Activated naive CD4-positive, alpha-beta T cell treated with anti-CD3 and anti-CD28 coated beads for 36 hours (primary cell): Measurements from ENCODE around the gene SPIRE2. TPM values are rescaled to one million over a fixed set of nuclear protein-coding genes. Genes with fewer than 3 reads are reported as not detected.
"Not testable (repeated sequence)": the region's sequence is repeated elsewhere in the genome, so short reads cannot be mapped to it uniquely, and the experiment has no call there.

Experiments used
- CTCF ChIA-PET: fragments of 350-600 bp; sonication (Branson Sonifier 250); formaldehyde crosslinking; loops from one replicate; lab custom pipeline; 2021; ENCODE audit warnings: antibody characterized with exemption; lab: Charles Lee
- DNase-seq: peaks from one replicate; pipeline ENCODE4 v3.0.0-alpha.2; 2020
- H3K27ac Mint-ChIP-seq: one replicate; pipeline ENCODE4 v1.8.0; 2021; ENCODE audit warnings: mild to moderate bottlenecking, mixed read lengths
- H3K27me3 Mint-ChIP-seq: one replicate; pipeline ENCODE4 v1.8.0; 2021; ENCODE audit warnings: low read depth, mixed read lengths
- H3K36me3 Mint-ChIP-seq: one replicate; pipeline ENCODE4 v1.8.0; 2021; ENCODE audit warnings: low read depth, mixed read lengths
- H3K4me1 Mint-ChIP-seq: one replicate; pipeline ENCODE4 v1.8.0; 2021; ENCODE audit warnings: low read depth, mixed read lengths
- H3K4me3 Mint-ChIP-seq: one replicate; pipeline ENCODE4 v1.8.0; 2021; ENCODE audit warnings: mild to moderate bottlenecking, moderate library complexity, mixed read lengths
- H3K9me3 Mint-ChIP-seq: one replicate; pipeline ENCODE4 v1.8.0; 2021; ENCODE audit warnings: mixed read lengths
- intact Hi-C: fragments of 100-400 bp; cut with micrococcal nuclease; formaldehyde crosslinking; loops from one replicate; pipeline ENCODE4 v1.15.1; 2023
- total RNA-seq, 2 experiments: library from RNA; stranded (reverse); gene quantifications; one replicate each; pipeline ENCODE4 v1.2.3, GENCODE V29; 2021

The SPIRE2 gene, protein sequence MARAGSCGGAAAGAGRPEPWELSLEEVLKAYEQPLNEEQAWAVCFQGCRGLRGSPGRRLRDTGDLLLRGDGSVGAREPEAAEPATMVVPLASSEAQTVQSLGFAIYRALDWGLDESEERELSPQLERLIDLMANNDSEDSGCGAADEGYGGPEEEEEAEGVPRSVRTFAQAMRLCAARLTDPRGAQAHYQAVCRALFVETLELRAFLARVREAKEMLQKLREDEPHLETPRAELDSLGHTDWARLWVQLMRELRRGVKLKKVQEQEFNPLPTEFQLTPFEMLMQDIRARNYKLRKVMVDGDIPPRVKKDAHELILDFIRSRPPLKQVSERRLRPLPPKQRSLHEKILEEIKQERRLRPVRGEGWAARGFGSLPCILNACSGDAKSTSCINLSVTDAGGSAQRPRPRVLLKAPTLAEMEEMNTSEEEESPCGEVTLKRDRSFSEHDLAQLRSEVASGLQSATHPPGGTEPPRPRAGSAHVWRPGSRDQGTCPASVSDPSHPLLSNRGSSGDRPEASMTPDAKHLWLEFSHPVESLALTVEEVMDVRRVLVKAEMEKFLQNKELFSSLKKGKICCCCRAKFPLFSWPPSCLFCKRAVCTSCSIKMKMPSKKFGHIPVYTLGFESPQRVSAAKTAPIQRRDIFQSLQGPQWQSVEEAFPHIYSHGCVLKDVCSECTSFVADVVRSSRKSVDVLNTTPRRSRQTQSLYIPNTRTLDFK
- under 1 TPM; 0.26 to 0.44 TPM for total RNA-seq

DNA sequence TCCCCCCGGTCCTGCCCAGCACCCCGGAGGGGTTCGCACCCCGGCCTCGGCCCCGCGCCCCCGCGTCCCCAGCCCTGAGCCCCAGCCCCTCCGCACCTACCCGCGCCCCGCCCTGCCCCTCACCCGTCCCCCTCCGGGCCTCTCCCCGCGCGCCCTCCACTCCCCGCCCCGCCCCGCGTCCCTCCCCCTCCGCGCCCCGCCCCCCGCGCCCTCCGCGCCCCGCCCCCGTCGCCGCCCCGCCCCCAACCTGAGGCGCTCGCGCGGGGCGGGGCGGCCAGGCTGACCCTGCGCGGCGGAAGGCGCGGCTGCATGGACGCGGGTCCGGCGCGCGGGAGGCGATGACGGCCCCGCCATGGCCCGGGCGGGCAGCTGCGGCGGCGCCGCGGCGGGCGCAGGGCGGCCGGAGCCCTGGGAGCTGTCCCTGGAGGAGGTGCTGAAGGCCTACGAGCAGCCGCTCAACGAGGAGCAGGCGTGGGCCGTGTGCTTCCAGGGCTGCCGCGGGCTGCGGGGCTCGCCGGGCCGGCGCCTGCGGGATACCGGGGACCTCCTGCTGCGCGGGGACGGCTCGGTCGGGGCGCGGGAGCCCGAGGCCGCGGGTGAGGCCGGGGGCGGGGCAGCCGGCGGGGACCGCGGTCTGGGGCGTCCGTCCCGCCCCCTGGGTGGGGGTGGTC lies at the start of gene SPIRE2:
TSS of gene SPIRE2 (plus strand) at position 277 of the 671 bp plus-strand sequence. CDS start at position 353, 76 bp downstream.
- H3K9me3 Mint-ChIP-seq = no peaks in the 10 kb centered on the region
- intact Hi-C loops = no loop called here
- CTCF ChIA-PET = no interaction called here
- DNase-seq = peak; percentile 80
- no peaks in the 10 kb centered on the region for H3K36me3 Mint-ChIP-seq
- peaks cover 6% of the 10 kb centered on the region for H3K4me1 Mint-ChIP-seq
- H3K27ac Mint-ChIP-seq = no peak within 1 kb of the TSS
- H3K4me3 Mint-ChIP-seq = peak within 1 kb of the TSS; percentile 52
- peaks cover 28% of the 10 kb centered on the region for H3K27me3 Mint-ChIP-seq

GRCh38 chr16:89779231-89779908 lies 48.9 kb upstream of the SPIRE2 start:
- CTCF ChIA-PET = no interaction called here
- DNase-seq = no peak
- Mint-ChIP-seq H3K27me3 (no peaks in the 10 kb centered on the region), H3K36me3 (peaks cover 51% of the 10 kb centered on the region), H3K9me3 (no peaks in the 10 kb centered on the region), H3K27ac (no peak overlapping the region), H3K4me1 (peaks cover under 1% of the 10 kb centered on the region), H3K4me3 (no peak overlapping the region)
- intact Hi-C loops = no loop called here

GRCh38 chr16:89779909-89780305 lies 48.4 kb upstream of the SPIRE2 start:
- H3K36me3 Mint-ChIP-seq = peaks cover 56% of the 10 kb centered on the region
- H3K4me3 Mint-ChIP-seq = no peak overlapping the region
- H3K9me3 Mint-ChIP-seq = no peaks in the 10 kb centered on the region
- H3K4me1 Mint-ChIP-seq = peaks cover 6% of the 10 kb centered on the region
- intact Hi-C loops = no loop called here
- DNase-seq = no peak
- H3K27me3 Mint-ChIP-seq = no peaks in the 10 kb centered on the region
- no peak overlapping the region for H3K27ac Mint-ChIP-seq
- CTCF ChIA-PET = no interaction called here

- no peak overlapping the region for H3K4me3 Mint-ChIP-seq
- DNase-seq = no peak
- H3K9me3 Mint-ChIP-seq = no peaks in the 10 kb centered on the region
- CTCF ChIA-PET = interaction anchor here (0.6 kb wide), 1 partner anchor 180 kb away, joined by 5 read pairs; no protein-coding TSS in a partner anchor
- peaks cover 66% of the 10 kb centered on the region for H3K36me3 Mint-ChIP-seq
- no peak overlapping the region for H3K27ac Mint-ChIP-seq
- H3K27me3 Mint-ChIP-seq = no peaks in the 10 kb centered on the region
- intact Hi-C loops = no loop called here
- peaks cover 28% of the 10 kb centered on the region for H3K4me1 Mint-ChIP-seq
Observed at GRCh38 chr16:89782489-89782888, 45.8 kb upstream of the SPIRE2 start.

DNA sequence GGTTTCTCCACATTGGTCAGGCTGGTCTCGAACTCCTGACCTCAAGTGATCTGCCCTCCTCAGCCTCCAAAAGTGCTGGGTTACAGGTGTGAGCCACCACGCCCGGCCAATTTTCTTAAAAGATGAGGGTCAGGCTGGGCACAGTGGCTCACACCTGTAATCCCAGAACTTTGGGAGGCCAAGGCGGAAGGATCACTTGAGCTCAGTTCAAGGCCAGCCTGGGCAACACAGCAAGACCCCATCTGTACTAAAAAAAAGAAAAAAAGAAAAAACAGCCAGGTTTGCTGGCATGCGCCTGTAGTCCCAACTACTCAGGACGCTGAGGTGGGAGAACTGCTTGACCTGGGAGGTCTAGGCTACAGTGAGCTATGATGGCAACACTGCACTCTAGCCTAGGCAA lies 44.3 kb upstream of the SPIRE2 start:
- peaks cover 64% of the 10 kb centered on the region for H3K36me3 Mint-ChIP-seq
- H3K4me3 Mint-ChIP-seq, intact Hi-C loops, H3K27me3 Mint-ChIP-seq, H3K27ac Mint-ChIP-seq, DNase-seq, H3K9me3 Mint-ChIP-seq, CTCF ChIA-PET: not testable (repeated sequence)
- peaks cover 29% of the 10 kb centered on the region for H3K4me1 Mint-ChIP-seq

- Mint-ChIP-seq H3K9me3 (no peaks in the 10 kb centered on the region), H3K27ac (no peak overlapping the region), H3K4me3 (no peak overlapping the region), H3K27me3 (no peaks in the 10 kb centered on the region), H3K36me3 (peaks cover 62% of the 10 kb centered on the region), H3K4me1 (peaks cover 29% of the 10 kb centered on the region)
- DNase-seq = no peak
- CTCF ChIA-PET = no interaction called here
- intact Hi-C loops = no loop called here
Observed at GRCh38 chr16:89784406-89784805, 43.9 kb upstream of the SPIRE2 start.

- Mint-ChIP-seq H3K27me3 (no peaks in the 10 kb centered on the region), H3K36me3 (peaks cover 56% of the 10 kb centered on the region), H3K27ac (no peak overlapping the region), H3K4me1 (peaks cover 29% of the 10 kb centered on the region), H3K9me3 (no peaks in the 10 kb centered on the region), H3K4me3 (no peak overlapping the region)
- DNase-seq = no peak
- intact Hi-C loops = no loop called here
- CTCF ChIA-PET = interaction anchor here (1.4 kb wide), 1 partner anchor 76 kb away, joined by 3 read pairs; no protein-coding TSS in a partner anchor
Observed at GRCh38 chr16:89785523-89786155, 42.6 kb upstream of the SPIRE2 start.

DNA sequence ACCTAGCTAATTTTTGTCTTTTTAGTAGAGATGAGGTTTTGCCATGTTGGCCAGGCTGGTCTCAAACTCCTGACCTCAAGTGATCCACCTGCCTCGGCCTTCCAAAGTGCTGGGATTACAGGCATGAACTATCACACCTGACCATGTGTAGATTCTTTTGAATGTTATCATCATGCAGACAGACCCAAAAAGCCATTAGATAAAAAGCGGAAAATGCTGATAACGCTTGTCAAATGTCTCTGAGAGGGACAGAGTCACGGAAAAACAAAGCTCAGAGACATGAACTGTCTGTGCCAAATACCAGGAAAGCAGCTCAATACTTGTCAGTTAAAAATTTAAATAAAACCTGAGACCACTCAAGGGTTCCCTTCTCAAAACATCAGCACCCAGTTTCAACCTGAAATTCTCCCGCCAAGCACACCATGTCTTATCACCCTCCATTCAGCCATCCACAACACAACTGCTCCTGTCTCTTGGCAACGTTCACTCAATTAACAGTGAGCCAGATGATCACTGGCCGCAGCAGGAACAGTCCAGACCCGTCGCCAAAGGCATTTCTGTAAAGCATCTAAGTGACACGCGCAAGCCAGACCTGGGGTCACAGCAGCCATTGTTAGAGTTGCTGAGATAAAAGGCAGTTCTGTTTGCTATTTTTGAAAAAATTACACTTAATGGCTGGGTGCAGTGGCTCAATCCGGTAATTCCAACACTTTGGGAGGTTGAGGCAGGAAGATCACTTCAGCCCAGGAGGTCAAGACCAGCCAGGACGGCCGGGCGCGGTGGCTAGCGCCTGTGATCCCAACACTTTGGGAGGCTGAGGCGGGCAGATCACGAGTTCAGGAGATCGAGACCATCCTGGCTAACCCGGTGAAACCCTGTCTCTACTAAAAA lies 41.6 kb upstream of the SPIRE2 start:
- no peak overlapping the region for H3K27ac Mint-ChIP-seq
- no peak for DNase-seq
- H3K27me3 Mint-ChIP-seq = no peaks in the 10 kb centered on the region
- no peaks in the 10 kb centered on the region for H3K9me3 Mint-ChIP-seq
- peaks cover 29% of the 10 kb centered on the region for H3K4me1 Mint-ChIP-seq
- peaks cover 64% of the 10 kb centered on the region for H3K36me3 Mint-ChIP-seq
- CTCF ChIA-PET = interaction anchor here (1.4 kb wide), 1 partner anchor 74 kb away, joined by 3 read pairs; no protein-coding TSS in a partner anchor
- no peak overlapping the region for H3K4me3 Mint-ChIP-seq
- intact Hi-C loops = no loop called here

DNA sequence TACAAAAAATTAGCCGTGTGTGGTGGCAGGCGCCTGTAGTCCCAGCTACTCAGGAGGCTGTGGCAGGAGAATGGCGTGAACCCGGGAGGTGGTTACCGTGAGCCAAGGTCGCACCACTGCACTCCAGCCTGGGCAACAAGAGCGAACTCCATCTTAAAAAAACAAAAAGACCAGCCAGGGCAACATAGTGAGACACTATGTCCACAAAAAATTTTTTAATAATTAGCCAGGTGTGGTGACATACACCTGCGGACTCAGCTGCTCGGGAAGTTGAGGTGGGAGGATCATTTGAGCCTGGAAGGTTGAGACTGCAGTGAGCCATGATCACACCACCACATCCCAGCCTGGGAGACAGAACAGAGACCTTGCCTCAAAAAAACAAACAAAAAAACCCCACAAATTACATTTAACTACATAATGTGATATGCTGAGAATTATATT lies 40.9 kb upstream of the SPIRE2 start:
- CTCF ChIA-PET = no interaction called here

DNA sequence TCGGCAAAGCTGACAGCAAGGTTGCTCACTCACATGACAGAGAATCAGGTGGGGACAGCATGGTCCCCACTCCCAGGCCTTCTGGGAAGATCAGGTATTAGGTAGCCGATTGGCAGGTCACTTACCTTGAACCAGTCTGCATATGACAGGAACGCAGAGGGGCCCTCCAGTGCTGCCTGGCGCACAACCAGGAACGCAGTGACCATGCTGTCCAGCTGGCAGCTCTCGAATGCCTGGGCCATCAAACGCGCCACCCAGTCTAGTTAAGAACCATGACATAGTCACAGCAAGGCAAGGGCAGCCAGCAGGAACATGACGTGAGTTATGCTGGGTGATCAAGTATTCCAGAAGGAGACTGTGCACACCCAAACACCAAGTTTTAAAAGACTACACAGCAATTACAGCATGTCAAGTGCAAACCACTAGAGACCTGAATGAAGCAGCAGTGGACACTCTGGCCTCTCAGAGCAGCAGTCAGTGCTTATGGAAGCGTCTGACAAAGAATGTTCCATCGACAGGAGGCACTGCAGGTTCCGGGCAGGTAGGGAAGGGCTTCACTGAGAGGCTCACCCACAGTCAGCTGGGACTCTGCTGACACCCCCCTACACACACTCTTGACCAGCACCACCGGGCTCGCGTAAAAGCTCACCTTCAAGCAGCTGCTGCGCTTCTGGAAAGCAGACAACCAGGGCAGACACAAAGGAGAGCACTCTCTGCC lies 36.8 kb upstream of the SPIRE2 start:
- intact Hi-C loops = no loop called here
- Mint-ChIP-seq H3K27me3 (no peaks in the 10 kb centered on the region), H3K27ac (no peak overlapping the region), H3K4me1 (peaks cover 9% of the 10 kb centered on the region), H3K36me3 (peaks cover 65% of the 10 kb centered on the region), H3K4me3 (no peak overlapping the region), H3K9me3 (no peaks in the 10 kb centered on the region)
- DNase-seq = no peak
- CTCF ChIA-PET = interaction anchor here (0.7 to 5.6 kb wide), 5 partner anchors 44 to 91 kb away, joined by 3 to 38 read pairs (median 3); no protein-coding TSS in a partner anchor

More for the DNA sequence above, 40.9 kb upstream of the SPIRE2 start:
- Mint-ChIP-seq H3K4me3 (no peak overlapping the region), H3K27me3 (no peaks in the 10 kb centered on the region), H3K9me3 (no peaks in the 10 kb centered on the region), H3K27ac (no peak overlapping the region), H3K4me1 (peaks cover 29% of the 10 kb centered on the region), H3K36me3 (peaks cover 68% of the 10 kb centered on the region)
- DNase-seq = no peak
- intact Hi-C loops = no loop called here
